Liver (tissue), 9 donors: ENCODE measurements around the gene ZNF775. TPM values are rescaled to one million over a fixed set of nuclear protein-coding genes. Genes with fewer than 3 reads are reported as not detected.

Experiments
- DNase-seq: peaks from one replicate; pipeline ENCODE4 v3.0.0-alpha.2; 2017; ENCODE audit warnings: low spot score
- H3K27ac ChIP-seq, 2 donors: one replicate each; pipeline ENCODE4 v1.7.0; 2013; ENCODE audit warnings: inconsistent platforms in 2 of 2, low read length in 2 of 2, control low read depth in 1 of 2, low read depth in 1 of 2, mild to moderate bottlenecking in 1 of 2
- H3K27me3 ChIP-seq, 4 donors: one replicate each; pipeline versions ENCODE4 v1.6.1 to v1.7.0; 2013; ENCODE audit warnings: low read length in 3 of 4, inconsistent platforms in 1 of 4, mild to moderate bottlenecking in 1 of 4, moderate library complexity in 1 of 4; ENCODE audit not compliant: control insufficient read depth in 4 of 4, insufficient read depth in 4 of 4
- H3K36me3 ChIP-seq, 4 donors: one replicate each; pipeline versions ENCODE4 v1.6.1 to v1.7.0; 2013; ENCODE audit warnings: low read length in 3 of 4, mild to moderate bottlenecking in 3 of 4, low read depth in 1 of 4, moderate library complexity in 1 of 4; ENCODE audit not compliant: control insufficient read depth in 4 of 4, insufficient read depth in 3 of 4
- H3K4me1 ChIP-seq, 4 donors: one replicate each; pipeline versions ENCODE4 v1.6.1 to v1.7.0; 2013; ENCODE audit warnings: low read length in 3 of 4, mild to moderate bottlenecking in 3 of 4, moderate library complexity in 1 of 4; ENCODE audit not compliant: control insufficient read depth in 4 of 4, insufficient read depth in 4 of 4
- H3K4me3 ChIP-seq, 3 donors: one replicate each; pipeline versions ENCODE4 v1.6.1 to v1.7.0; 2013; ENCODE audit warnings: low read length in 3 of 3, control low read depth in 1 of 3, low read depth in 1 of 3, mild to moderate bottlenecking in 1 of 3
- H3K9ac ChIP-seq, 2 donors: one replicate each; pipeline ENCODE4 v1.7.0; 2013; ENCODE audit warnings: low read length in 2 of 2, mild to moderate bottlenecking in 2 of 2, moderate library complexity in 2 of 2, control low read depth in 1 of 2, low read depth in 1 of 2
- H3K9me3 ChIP-seq, 4 donors: one replicate each; pipeline versions ENCODE4 v1.6.1 to v1.7.0; 2013; ENCODE audit warnings: low read length in 3 of 4; ENCODE audit not compliant: control insufficient read depth in 4 of 4
- EGR1 ChIP-seq, 2 donors: IDR thresholded peaks; 2 replicates each; pipeline ENCODE4 v1.6.1; 2016 to 2018; ENCODE audit warnings: antibody characterized with exemption in 2 of 2, low read depth in 2 of 2
- FOXA1 ChIP-seq: IDR thresholded peaks from 2 replicates; pipeline ENCODE4 v1.6.1; 2016; ENCODE audit warnings: antibody characterized with exemption
- FOXA2 ChIP-seq: IDR thresholded peaks from 2 replicates; pipeline ENCODE4 v1.6.1; 2016; ENCODE audit warnings: antibody characterized with exemption
- HNF4A ChIP-seq, 2 donors: conservative IDR thresholded peaks; 2 replicates each; pipeline ENCODE4 v1.6.1; 2016; ENCODE audit warnings: antibody characterized with exemption in 2 of 2, mild to moderate bottlenecking in 2 of 2
- HNF4G ChIP-seq: IDR thresholded peaks from 2 replicates; pipeline ENCODE4 v1.6.1; 2016; ENCODE audit warnings: antibody characterized with exemption
- JUND ChIP-seq, 2 donors: IDR thresholded peaks; 2 replicates each; pipeline ENCODE4 v1.6.1; 2016; ENCODE audit warnings: antibody characterized with exemption in 2 of 2
- NR2F2 ChIP-seq: IDR thresholded peaks from 2 replicates; pipeline ENCODE4 v1.6.1; 2016; ENCODE audit warnings: antibody characterized with exemption
- RAD21 ChIP-seq, 2 donors: IDR thresholded peaks; 2 replicates each; pipeline ENCODE4 v1.6.1; 2016; ENCODE audit warnings: antibody characterized with exemption in 2 of 2, mild to moderate bottlenecking in 2 of 2
- RXRA ChIP-seq, 2 donors: IDR thresholded peaks; 2 replicates each; pipeline ENCODE4 v1.6.1; 2017 to 2018; ENCODE audit warnings: antibody characterized with exemption in 2 of 2, mild to moderate bottlenecking in 1 of 2
- SP1 ChIP-seq: IDR thresholded peaks from 2 replicates; pipeline ENCODE4 v1.6.1; 2018; ENCODE audit warnings: antibody characterized with exemption, mild to moderate bottlenecking
- TAF1 ChIP-seq: conservative IDR thresholded peaks from 2 replicates; pipeline ENCODE4 v1.6.1; 2016; ENCODE audit warnings: antibody characterized with exemption, mild to moderate bottlenecking
- YY1 ChIP-seq: IDR thresholded peaks from 2 replicates; pipeline ENCODE4 v1.6.1; 2016; ENCODE audit warnings: antibody characterized with exemption, mild to moderate bottlenecking
- WGBS: extraction: QIAGEN DNeasy Blood & Tissue Kit; methylation state at CpG from one replicate; pipeline ENCODE4 v1.1.7; 2013; 5-methylcytosine and 5-hydroxymethylcytosine counted together
- polyA plus RNA-seq, 2 donors: library from polyadenylated mRNA; stranded (reverse) in 1 of 2; unstranded in 1 of 2; fragments of 200-250 nt in 1 of 2; fragments of >200 nt in 1 of 2; fragmentation: Nextera tagmentation in 1 of 2; extraction: Ambion mirVana in 1 of 2; gene quantifications; one replicate each; pipeline versions ENCODE4 v1.2.1 to v1.2.3, GENCODE V29; 2013 to 2015
- total RNA-seq, 2 donors: library from RNA; depleted of rRNA; stranded (reverse); fragments of >200 nt; gene quantifications; one replicate each; pipeline ENCODE4 v1.2.3, GENCODE V29; 2014
- TF ChIP-seq, protein P1 (sequence below): IDR thresholded peaks from 2 replicates; pipeline ENCODE4 v1.6.1; 2016; ENCODE audit warnings: antibody characterized with exemption
- TF ChIP-seq, protein P2 (sequence below): IDR thresholded peaks from 2 replicates; pipeline ENCODE4 v1.6.1; 2016; ENCODE audit warnings: antibody characterized with exemption, mild to moderate bottlenecking
- TF ChIP-seq, protein P3 (sequence below): fragments of 150-350 bp; IDR thresholded peaks from 2 replicates; pipeline ENCODE4 v1.5.1; 2017; ENCODE audit warnings: improper control_type of control experiment, low read depth, low read length; ENCODE audit not compliant: missing input control
- TF ChIP-seq, protein P4 (sequence below): IDR thresholded peaks from 2 replicates; pipeline ENCODE4 v1.6.1; 2016; ENCODE audit warnings: antibody characterized with exemption
- donor health status: healthy.
- donor health status: healthy.
- donor health status: healthy.
- donor health status: healthy.
- donor health status: healthy.

ZNF775 gene
- total and polyA plus RNA-seq, 4 donors = 0.08 to 3.1 (median 0.52) TPM

DNA sequence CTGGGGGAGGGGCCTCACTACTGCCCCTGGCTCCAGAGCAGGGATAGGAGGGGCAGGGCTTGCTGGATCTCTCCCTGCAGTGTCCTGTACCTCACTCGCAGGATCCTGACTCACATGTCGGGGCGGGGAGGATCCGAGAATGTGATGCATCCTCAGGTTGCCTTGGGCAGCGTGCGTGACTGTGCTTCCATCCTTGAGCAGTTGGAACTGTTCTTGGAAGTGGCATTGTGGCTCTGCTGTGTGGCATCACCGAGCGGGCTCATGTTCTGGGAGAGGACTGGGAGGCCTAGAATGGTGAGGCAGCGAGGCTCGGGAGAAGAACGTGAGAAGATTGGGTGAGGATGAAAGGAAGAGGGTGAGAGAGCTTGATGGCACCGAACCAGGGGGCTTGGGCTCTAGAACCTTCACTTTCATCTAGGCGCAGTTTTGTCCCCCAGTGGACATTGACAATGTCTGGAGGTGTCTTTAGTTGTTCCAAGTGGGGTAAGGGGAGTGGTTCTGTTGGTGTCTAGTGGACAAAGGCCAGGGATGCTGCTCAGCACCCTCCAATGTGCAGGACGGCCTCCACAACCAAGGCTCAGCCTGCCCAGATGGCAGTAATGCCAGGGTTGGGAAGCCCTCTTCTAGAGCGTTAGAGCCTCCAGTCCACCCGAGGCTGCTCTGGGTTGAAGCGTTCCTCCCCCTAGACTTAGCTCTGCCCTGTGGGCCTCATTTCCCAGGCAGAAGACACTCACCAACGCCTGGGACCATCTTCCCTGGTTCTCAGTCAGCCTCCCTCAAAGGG is 46.1 kb upstream of the ZNF775 start:
- no peak overlapping the region for H3K9ac ChIP-seq
- no peak overlapping the region for H3K27ac ChIP-seq
- 97% methylated on average over 18 of the region's 18 CpGs for WGBS
- peaks cover 0 to 35% (median 11%) of the 10 kb centered on the region in 4 donors for H3K36me3 ChIP-seq
- DNase-seq = no peak
- H3K9me3 ChIP-seq = no peaks in the 10 kb centered on the region
- H3K4me1 ChIP-seq = peaks cover 15 to 40% (median 35%) of the 10 kb centered on the region in 4 donors
- H3K4me3 ChIP-seq = no peak overlapping the region
- TF ChIP-seq FOXA2 = no peak
- TF ChIP-seq TAF1 = no peak
- TF ChIP-seq RXRA (IDR thresholded peaks at IDR 0.05) = no peak
- TF ChIP-seq, protein P1, sequence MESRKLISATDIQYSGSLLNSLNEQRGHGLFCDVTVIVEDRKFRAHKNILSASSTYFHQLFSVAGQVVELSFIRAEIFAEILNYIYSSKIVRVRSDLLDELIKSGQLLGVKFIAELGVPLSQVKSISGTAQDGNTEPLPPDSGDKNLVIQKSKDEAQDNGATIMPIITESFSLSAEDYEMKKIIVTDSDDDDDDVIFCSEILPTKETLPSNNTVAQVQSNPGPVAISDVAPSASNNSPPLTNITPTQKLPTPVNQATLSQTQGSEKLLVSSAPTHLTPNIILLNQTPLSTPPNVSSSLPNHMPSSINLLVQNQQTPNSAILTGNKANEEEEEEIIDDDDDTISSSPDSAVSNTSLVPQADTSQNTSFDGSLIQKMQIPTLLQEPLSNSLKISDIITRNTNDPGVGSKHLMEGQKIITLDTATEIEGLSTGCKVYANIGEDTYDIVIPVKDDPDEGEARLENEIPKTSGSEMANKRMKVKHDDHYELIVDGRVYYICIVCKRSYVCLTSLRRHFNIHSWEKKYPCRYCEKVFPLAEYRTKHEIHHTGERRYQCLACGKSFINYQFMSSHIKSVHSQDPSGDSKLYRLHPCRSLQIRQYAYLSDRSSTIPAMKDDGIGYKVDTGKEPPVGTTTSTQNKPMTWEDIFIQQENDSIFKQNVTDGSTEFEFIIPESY = no peak
- TF ChIP-seq, protein P2, sequence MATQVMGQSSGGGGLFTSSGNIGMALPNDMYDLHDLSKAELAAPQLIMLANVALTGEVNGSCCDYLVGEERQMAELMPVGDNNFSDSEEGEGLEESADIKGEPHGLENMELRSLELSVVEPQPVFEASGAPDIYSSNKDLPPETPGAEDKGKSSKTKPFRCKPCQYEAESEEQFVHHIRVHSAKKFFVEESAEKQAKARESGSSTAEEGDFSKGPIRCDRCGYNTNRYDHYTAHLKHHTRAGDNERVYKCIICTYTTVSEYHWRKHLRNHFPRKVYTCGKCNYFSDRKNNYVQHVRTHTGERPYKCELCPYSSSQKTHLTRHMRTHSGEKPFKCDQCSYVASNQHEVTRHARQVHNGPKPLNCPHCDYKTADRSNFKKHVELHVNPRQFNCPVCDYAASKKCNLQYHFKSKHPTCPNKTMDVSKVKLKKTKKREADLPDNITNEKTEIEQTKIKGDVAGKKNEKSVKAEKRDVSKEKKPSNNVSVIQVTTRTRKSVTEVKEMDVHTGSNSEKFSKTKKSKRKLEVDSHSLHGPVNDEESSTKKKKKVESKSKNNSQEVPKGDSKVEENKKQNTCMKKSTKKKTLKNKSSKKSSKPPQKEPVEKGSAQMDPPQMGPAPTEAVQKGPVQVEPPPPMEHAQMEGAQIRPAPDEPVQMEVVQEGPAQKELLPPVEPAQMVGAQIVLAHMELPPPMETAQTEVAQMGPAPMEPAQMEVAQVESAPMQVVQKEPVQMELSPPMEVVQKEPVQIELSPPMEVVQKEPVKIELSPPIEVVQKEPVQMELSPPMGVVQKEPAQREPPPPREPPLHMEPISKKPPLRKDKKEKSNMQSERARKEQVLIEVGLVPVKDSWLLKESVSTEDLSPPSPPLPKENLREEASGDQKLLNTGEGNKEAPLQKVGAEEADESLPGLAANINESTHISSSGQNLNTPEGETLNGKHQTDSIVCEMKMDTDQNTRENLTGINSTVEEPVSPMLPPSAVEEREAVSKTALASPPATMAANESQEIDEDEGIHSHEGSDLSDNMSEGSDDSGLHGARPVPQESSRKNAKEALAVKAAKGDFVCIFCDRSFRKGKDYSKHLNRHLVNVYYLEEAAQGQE = no peak
- TF ChIP-seq, protein P3, sequence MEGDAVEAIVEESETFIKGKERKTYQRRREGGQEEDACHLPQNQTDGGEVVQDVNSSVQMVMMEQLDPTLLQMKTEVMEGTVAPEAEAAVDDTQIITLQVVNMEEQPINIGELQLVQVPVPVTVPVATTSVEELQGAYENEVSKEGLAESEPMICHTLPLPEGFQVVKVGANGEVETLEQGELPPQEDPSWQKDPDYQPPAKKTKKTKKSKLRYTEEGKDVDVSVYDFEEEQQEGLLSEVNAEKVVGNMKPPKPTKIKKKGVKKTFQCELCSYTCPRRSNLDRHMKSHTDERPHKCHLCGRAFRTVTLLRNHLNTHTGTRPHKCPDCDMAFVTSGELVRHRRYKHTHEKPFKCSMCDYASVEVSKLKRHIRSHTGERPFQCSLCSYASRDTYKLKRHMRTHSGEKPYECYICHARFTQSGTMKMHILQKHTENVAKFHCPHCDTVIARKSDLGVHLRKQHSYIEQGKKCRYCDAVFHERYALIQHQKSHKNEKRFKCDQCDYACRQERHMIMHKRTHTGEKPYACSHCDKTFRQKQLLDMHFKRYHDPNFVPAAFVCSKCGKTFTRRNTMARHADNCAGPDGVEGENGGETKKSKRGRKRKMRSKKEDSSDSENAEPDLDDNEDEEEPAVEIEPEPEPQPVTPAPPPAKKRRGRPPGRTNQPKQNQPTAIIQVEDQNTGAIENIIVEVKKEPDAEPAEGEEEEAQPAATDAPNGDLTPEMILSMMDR = no peak
- no peak for TF ChIP-seq HNF4G
- no peak for TF ChIP-seq EGR1 (IDR thresholded peaks at IDR 0.05; ENCODE audit: low read depth in 2 of 2)
- no peak for TF ChIP-seq YY1
- no peaks in the 10 kb centered on the region for H3K27me3 ChIP-seq

DNA sequence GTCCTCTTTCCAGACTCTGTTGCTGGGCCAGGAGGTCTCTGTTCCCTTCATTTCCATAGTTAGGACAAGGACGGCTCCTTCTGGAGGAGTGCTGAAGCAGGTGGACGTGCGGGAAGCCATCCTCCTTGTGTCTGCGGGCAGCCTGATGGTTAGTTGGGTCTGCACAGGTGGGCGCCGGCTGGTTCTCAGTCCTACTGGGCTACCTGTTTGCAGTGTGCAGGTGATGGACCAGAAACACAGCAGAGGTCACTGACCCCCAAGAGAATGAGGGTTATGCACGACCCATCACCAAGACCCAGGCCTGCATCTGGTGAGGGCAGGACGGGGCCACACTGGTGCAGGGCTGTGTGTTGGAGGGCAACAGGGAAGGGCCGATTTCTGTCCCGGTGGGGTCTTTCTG is 45.5 kb upstream of the ZNF775 start:
- no peaks in the 10 kb centered on the region for H3K9me3 ChIP-seq
- 95% methylated on average over 10 of the region's 10 CpGs for WGBS
- no peak overlapping the region for H3K27ac ChIP-seq
- no peaks in the 10 kb centered on the region for H3K27me3 ChIP-seq
- H3K9ac ChIP-seq = no peak overlapping the region
- TF ChIP-seq RAD21 (IDR thresholded peaks at IDR 0.05) (no peak), FOXA2 (no peak), HNF4A (conservative IDR thresholded peaks at IDR 0.05) (no peak), JUND (IDR thresholded peaks at IDR 0.05) (no peak), SP1 (no peak), EGR1 (IDR thresholded peaks at IDR 0.05; ENCODE audit: low read depth in 2 of 2) (no peak), TAF1 (no peak), YY1 (no peak), NR2F2 (no peak), FOXA1 (no peak)
- TF ChIP-seq, protein P1 = no peak
- TF ChIP-seq, protein P3 = no peak
- TF ChIP-seq, protein P4, sequence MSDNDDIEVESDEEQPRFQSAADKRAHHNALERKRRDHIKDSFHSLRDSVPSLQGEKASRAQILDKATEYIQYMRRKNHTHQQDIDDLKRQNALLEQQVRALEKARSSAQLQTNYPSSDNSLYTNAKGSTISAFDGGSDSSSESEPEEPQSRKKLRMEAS = no peak
- peaks cover 20 to 46% (median 41%) of the 10 kb centered on the region in 4 donors for H3K4me1 ChIP-seq
- DNase-seq = no peak
- H3K36me3 ChIP-seq = peaks cover 0 to 32% (median 8%) of the 10 kb centered on the region in 4 donors
- H3K4me3 ChIP-seq = no peak overlapping the region
